GM23248 (cell line): ENCODE measurements around the gene U2AF1L4. TPM values are rescaled to one million over a fixed set of nuclear protein-coding genes. Genes with fewer than 3 reads are reported as not detected.

Source experiments
- DNase-seq: peaks from one replicate; pipeline ENCODE4 v3.0.0-alpha.2; 2015
- H2AFZ ChIP-seq: fragments of 200-600 bp; sonication (generic); 2 replicates; pipeline ENCODE4 v1.6.1; 2016; ENCODE audit warnings: antibody characterized with exemption
- H3F3A ChIP-seq: fragments of 200-600 bp; sonication (generic); 2 replicates; pipeline ENCODE4 v1.6.1; 2016; ENCODE audit warnings: mild to moderate bottlenecking, antibody characterized with exemption, mixed run types; ENCODE audit not compliant: insufficient read depth
- H3K27ac ChIP-seq: fragments of 200-600 bp; sonication (generic); 2 replicates; pipeline ENCODE4 v1.5.1; 2016; ENCODE audit warnings: mild to moderate bottlenecking
- H3K27me3 ChIP-seq: fragments of 200-600 bp; sonication (generic); replicated peaks from 2 replicates; pipeline ENCODE4 v1.6.1; 2016; ENCODE audit warnings: mild to moderate bottlenecking; ENCODE audit not compliant: insufficient read depth
- H3K36me3 ChIP-seq: fragments of 200-600 bp; sonication (generic); 2 replicates; pipeline ENCODE4 v1.6.1; 2016; ENCODE audit warnings: low read depth, mild to moderate bottlenecking
- H3K4me1 ChIP-seq: fragments of 200-600 bp; sonication (generic); 2 replicates; pipeline ENCODE4 v1.6.1; 2016; ENCODE audit warnings: mild to moderate bottlenecking; ENCODE audit not compliant: insufficient read depth
- H3K4me2 ChIP-seq: fragments of 200-600 bp; sonication (generic); one replicate; pipeline ENCODE4 v1.6.1; 2016; ENCODE audit warnings: mild to moderate bottlenecking; ENCODE audit not compliant: unreplicated experiment
- H3K4me3 ChIP-seq: fragments of 200-600 bp; sonication (generic); 2 replicates; pipeline ENCODE4 v1.5.1; 2016; ENCODE audit warnings: mild to moderate bottlenecking
- H3K79me2 ChIP-seq: fragments of 200-600 bp; sonication (generic); 2 replicates; pipeline ENCODE4 v1.6.1; 2016; ENCODE audit warnings: mild to moderate bottlenecking; ENCODE audit not compliant: insufficient read depth
- H3K9ac ChIP-seq: fragments of 200-600 bp; sonication (generic); 2 replicates; pipeline ENCODE4 v1.6.1; 2016; ENCODE audit warnings: mild to moderate bottlenecking
- H3K9me2 ChIP-seq: fragments of 200-600 bp; sonication (generic); 2 replicates; pipeline ENCODE4 v1.6.1; 2016; ENCODE audit warnings: mixed run types, mild to moderate bottlenecking, moderate library complexity; ENCODE audit not compliant: insufficient read depth
- H3K9me3 ChIP-seq: fragments of 200-600 bp; sonication (generic); one replicate; pipeline ENCODE4 v1.6.1; 2017; ENCODE audit warnings: low read depth
- H4K20me1 ChIP-seq: fragments of 200-600 bp; sonication (generic); 2 replicates; pipeline ENCODE4 v1.6.0; 2016; ENCODE audit not compliant: insufficient read depth
- EZH2 ChIP-seq: fragments of 200-600 bp; sonication (generic); IDR thresholded peaks from 2 replicates; pipeline ENCODE4 v1.6.1; 2018; ENCODE audit warnings: antibody characterized with exemption, mild to moderate bottlenecking; ENCODE audit not compliant: insufficient read depth, poor library complexity, severe bottlenecking
- EZH2phosphoT487 ChIP-seq: fragments of 200-600 bp; sonication (generic); IDR thresholded peaks from 2 replicates; pipeline ENCODE4 v1.6.1; 2018; ENCODE audit warnings: antibody characterized with exemption, moderate library complexity, mild to moderate bottlenecking, low read depth; ENCODE audit not compliant: insufficient read depth
- WGBS, 2 experiments: methylation state at CpG; one replicate each; pipeline ENCODE4 v1.1.6; 2015 to 2017; ENCODE audit warnings: low lambda C conversion rate in 2 of 2, low coverage in 1 of 2; ENCODE audit errors: missing lambda C conversion rate in 2 of 2; 5-methylcytosine and 5-hydroxymethylcytosine counted together
- in situ Hi-C: fragments of 300-500 bp; cut with MboI; formaldehyde crosslinking; loops from 2 replicates; pipeline ENCODE4 v1.15.0; 2020
- polyA plus RNA-seq: library from polyadenylated mRNA; unstranded; fragments of >200 nt; fragmentation: Nextera tagmentation; extraction: Ambion mirVana; gene quantifications from 2 replicates; pipeline ENCODE4 v1.2.1, GENCODE V29; 2016
- total RNA-seq: library from RNA; depleted of rRNA; stranded (reverse); fragments of >200 nt; shearing (Covaris generic); gene quantifications from 2 replicates; pipeline ENCODE4 v1.2.3, GENCODE V29; 2014

Gene U2AF1L4
- total and polyA plus RNA-seq, 2 experiments from 2014 or later = 18.8 to 25.3 TPM

- Histone ChIP-seq H3K36me3 (peaks cover 12% of the 10 kb centered on the region; the same call in 1 of the 2 replicates), H3K27ac (no peak overlapping the region), H4K20me1 (no peaks in the 10 kb centered on the region), H3K79me2 (peaks cover 60% of the 10 kb centered on the region), H3K9me2 (no peaks in the 10 kb centered on the region), H3K4me1 (no peaks in the 10 kb centered on the region), H3K9me3 (no peaks in the 10 kb centered on the region), H3K4me3 (peak overlapping the region; percentile 89), H3F3A (no peaks in the 10 kb centered on the region; the same call in 1 of the 2 replicates), H2AFZ (no peak overlapping the region), H3K27me3 (no peaks in the 10 kb centered on the region), H3K4me2 (peak overlapping the region; percentile 84), H3K9ac (peak overlapping the region; percentile 94)
- no peak for DNase-seq
- in situ Hi-C loops = no loop called here
- no peak for TF ChIP-seq EZH2
- no peak for TF ChIP-seq EZH2phosphoT487
- 81 to 82% methylated on average over 28 to 32 of the region's 32 CpGs for WGBS, 2 experiments
These were observed 25.6 kb downstream of the U2AF1L4 start for GRCh38 chr19:35719402-35720162.

GRCh38 chr19:35718345-35719041 lies 26.7 kb downstream of the U2AF1L4 start:
- H4K20me1 ChIP-seq = no peaks in the 10 kb centered on the region
- TF ChIP-seq EZH2phosphoT487 (no peak), EZH2 (no peak)
- H3K27me3 ChIP-seq = no peaks in the 10 kb centered on the region
- no peaks in the 10 kb centered on the region; the same call in 1 of the 2 replicates for H3F3A ChIP-seq
- no peaks in the 10 kb centered on the region for H3K4me1 ChIP-seq
- DNase-seq = peak; percentile 62
- H3K79me2 ChIP-seq = peaks cover 53% of the 10 kb centered on the region
- 0 out of 2 replicates have a peak overlapping the region, but pooled peaks have one; percentile 4 for H2AFZ ChIP-seq
- peak overlapping the region; percentile 84 for H3K4me2 ChIP-seq
- in situ Hi-C loops = no loop called here
- peak overlapping the region; percentile 94 for H3K9ac ChIP-seq
- H3K36me3 ChIP-seq = 0 out of 2 replicates have a peak, but pooled peaks cover 1% of the 10 kb centered on the region
- peak overlapping the region; percentile 77 for H3K27ac ChIP-seq
- H3K9me3 ChIP-seq = no peaks in the 10 kb centered on the region
- no peaks in the 10 kb centered on the region for H3K9me2 ChIP-seq
- peak overlapping the region; percentile 89 for H3K4me3 ChIP-seq
- WGBS, 2 experiments = 2 to 4% methylated on average over 22 to 33 of the region's 42 CpGs

- no peak for DNase-seq
- H3K9me3 ChIP-seq = no peaks in the 10 kb centered on the region
- peak within 1 kb of the TSS; percentile 89 for H3K4me3 ChIP-seq
- peak within 1 kb of the TSS; percentile 94 for H3K9ac ChIP-seq
- no peaks in the 10 kb centered on the region for H3K27me3 ChIP-seq
- no peaks in the 10 kb centered on the region for H3K9me2 ChIP-seq
- no peaks in the 10 kb centered on the region for H4K20me1 ChIP-seq
- peak within 1 kb of the TSS; percentile 90 for H2AFZ ChIP-seq
- H3F3A ChIP-seq = no peaks in the 10 kb centered on the region; the same call in 1 of the 2 replicates
- no peak for TF ChIP-seq EZH2phosphoT487
- TF ChIP-seq EZH2 = no peak
- peak within 1 kb of the TSS; percentile 86 for H3K4me2 ChIP-seq
- WGBS, 2 experiments = 1% methylated on average over 29 to 73 of the region's 109 CpGs
- H3K4me1 ChIP-seq = no peaks in the 10 kb centered on the region
- in situ Hi-C loops = no loop called here
- no peaks in the 10 kb centered on the region for H3K36me3 ChIP-seq
- peak within 1 kb of the TSS; percentile 77 for H3K27ac ChIP-seq
- peaks cover 52% of the 10 kb centered on the region for H3K79me2 ChIP-seq
These were observed 27.4 kb downstream of the U2AF1L4 start, which contains the start of gene KMT2B for GRCh38 chr19:35717665-35718344. Gene KMT2B (plus strand): TSS chr19:35718003. CDS start chr19:35718019, 16 bp downstream.
